ENCODE measurements around the gene TRPC1.

DNA sequence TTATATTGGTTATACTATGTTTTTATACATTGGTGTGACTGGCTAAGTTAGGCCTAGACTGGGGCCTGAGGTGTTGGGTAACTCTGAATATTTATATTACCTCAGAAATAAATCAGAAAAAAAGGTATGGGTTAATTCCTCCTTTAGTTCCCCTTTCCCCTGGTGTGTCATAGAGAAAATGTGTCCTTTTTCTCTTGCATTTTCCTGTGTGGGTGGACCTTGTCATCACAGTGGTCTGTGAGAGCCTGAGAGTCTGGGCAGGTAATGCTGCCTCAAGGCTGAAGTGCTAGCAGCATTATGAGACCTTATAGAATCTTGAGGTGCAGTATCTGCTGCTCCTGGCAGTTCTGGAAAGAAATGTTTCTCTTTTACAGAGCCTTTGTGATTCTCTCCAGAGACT, 95.3 kb downstream of the TRPC1 start:
- no peak for TF ChIP-seq POLR2AphosphoS5 (IDR thresholded peaks at IDR 0.05; ENCODE audit: low read depth)
- TF ChIP-seq, protein P1, sequence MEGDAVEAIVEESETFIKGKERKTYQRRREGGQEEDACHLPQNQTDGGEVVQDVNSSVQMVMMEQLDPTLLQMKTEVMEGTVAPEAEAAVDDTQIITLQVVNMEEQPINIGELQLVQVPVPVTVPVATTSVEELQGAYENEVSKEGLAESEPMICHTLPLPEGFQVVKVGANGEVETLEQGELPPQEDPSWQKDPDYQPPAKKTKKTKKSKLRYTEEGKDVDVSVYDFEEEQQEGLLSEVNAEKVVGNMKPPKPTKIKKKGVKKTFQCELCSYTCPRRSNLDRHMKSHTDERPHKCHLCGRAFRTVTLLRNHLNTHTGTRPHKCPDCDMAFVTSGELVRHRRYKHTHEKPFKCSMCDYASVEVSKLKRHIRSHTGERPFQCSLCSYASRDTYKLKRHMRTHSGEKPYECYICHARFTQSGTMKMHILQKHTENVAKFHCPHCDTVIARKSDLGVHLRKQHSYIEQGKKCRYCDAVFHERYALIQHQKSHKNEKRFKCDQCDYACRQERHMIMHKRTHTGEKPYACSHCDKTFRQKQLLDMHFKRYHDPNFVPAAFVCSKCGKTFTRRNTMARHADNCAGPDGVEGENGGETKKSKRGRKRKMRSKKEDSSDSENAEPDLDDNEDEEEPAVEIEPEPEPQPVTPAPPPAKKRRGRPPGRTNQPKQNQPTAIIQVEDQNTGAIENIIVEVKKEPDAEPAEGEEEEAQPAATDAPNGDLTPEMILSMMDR (conservative IDR thresholded peaks at IDR 0.05; ENCODE audit: low read depth in 2 of 2): no peak
- TF ChIP-seq, protein P2, sequence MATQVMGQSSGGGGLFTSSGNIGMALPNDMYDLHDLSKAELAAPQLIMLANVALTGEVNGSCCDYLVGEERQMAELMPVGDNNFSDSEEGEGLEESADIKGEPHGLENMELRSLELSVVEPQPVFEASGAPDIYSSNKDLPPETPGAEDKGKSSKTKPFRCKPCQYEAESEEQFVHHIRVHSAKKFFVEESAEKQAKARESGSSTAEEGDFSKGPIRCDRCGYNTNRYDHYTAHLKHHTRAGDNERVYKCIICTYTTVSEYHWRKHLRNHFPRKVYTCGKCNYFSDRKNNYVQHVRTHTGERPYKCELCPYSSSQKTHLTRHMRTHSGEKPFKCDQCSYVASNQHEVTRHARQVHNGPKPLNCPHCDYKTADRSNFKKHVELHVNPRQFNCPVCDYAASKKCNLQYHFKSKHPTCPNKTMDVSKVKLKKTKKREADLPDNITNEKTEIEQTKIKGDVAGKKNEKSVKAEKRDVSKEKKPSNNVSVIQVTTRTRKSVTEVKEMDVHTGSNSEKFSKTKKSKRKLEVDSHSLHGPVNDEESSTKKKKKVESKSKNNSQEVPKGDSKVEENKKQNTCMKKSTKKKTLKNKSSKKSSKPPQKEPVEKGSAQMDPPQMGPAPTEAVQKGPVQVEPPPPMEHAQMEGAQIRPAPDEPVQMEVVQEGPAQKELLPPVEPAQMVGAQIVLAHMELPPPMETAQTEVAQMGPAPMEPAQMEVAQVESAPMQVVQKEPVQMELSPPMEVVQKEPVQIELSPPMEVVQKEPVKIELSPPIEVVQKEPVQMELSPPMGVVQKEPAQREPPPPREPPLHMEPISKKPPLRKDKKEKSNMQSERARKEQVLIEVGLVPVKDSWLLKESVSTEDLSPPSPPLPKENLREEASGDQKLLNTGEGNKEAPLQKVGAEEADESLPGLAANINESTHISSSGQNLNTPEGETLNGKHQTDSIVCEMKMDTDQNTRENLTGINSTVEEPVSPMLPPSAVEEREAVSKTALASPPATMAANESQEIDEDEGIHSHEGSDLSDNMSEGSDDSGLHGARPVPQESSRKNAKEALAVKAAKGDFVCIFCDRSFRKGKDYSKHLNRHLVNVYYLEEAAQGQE (IDR thresholded peaks at IDR 0.05; ENCODE audit: unreplicated experiment): no peak
- TF ChIP-seq, protein P3, sequence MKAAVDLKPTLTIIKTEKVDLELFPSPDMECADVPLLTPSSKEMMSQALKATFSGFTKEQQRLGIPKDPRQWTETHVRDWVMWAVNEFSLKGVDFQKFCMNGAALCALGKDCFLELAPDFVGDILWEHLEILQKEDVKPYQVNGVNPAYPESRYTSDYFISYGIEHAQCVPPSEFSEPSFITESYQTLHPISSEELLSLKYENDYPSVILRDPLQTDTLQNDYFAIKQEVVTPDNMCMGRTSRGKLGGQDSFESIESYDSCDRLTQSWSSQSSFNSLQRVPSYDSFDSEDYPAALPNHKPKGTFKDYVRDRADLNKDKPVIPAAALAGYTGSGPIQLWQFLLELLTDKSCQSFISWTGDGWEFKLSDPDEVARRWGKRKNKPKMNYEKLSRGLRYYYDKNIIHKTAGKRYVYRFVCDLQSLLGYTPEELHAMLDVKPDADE (IDR thresholded peaks at IDR 0.05): no peak
- TF ChIP-seq EZH2 (IDR thresholded peaks at IDR 0.05; ENCODE audit: low read depth, unreplicated experiment): no peak
- no peak for TF ChIP-seq CREB1 (CRISPR knock-in tag; IDR thresholded peaks at IDR 0.05; ENCODE audit: low read depth)
- TF ChIP-seq EZH2phosphoT487 (IDR thresholded peaks at IDR 0.05; ENCODE audit: unreplicated experiment): no peak
- TF ChIP-seq ZNF114 (CRISPR knock-in tag; IDR thresholded peaks at IDR 0.05): no peak
- no peak for TF ChIP-seq JUNB (IDR thresholded peaks at IDR 0.05; ENCODE audit: unreplicated experiment)
- TF ChIP-seq NANOG (IDR thresholded peaks at IDR 0.05; ENCODE audit: borderline replicate concordance): no peak
- no peak for TF ChIP-seq ZNF331 (CRISPR knock-in tag; IDR thresholded peaks at IDR 0.05; ENCODE audit: low read depth)
- TF ChIP-seq STAT1 (IDR thresholded peaks at IDR 0.05; ENCODE audit: unreplicated experiment): no peak
